Aorta (tissue), 4 donors: ENCODE measurements around the gene CSNK2A1. TPM values are rescaled to one million over a fixed set of nuclear protein-coding genes. Genes with fewer than 3 reads are reported as not detected.

Source experiments
- polyA plus RNA-seq, 2 donors: library from polyadenylated mRNA; stranded (reverse); fragments of 200-250 nt; gene quantifications; one replicate each; pipeline ENCODE4 v1.2.3, GENCODE V29; 2013
- total RNA-seq, 2 donors: library from RNA; stranded (reverse); fragmentation: NEBNext Ultra II Directional; extraction: Animal tissue kit (Norgen Biotek cat#: 25700); gene quantifications; one replicate each; pipeline ENCODE4 v1.2.1, GENCODE V29; 2021
- donor health status: healthy with polysubstance abuse.
- donor health status: Bipolar disorder and iron deficiency.
- donor health status: DM: no; HTN: no; CAD: no.
- donor health status: DM: yes; HTN: yes; CAD: no.

Gene CSNK2A1
- total and polyA plus RNA-seq, 4 donors = 23.4 to 98.2 (median 50.6) TPM

Other genes starting within 250 kb of the CSNK2A1 start
- gene ZCCHC3, start 246.2 kb downstream of the CSNK2A1 start, total RNA-seq = 10 to 100 TPM; 12.9 to 13.7 TPM
- 1 to 10 TPM; 7.7 to 9.3 TPM for gene ZCCHC3, start 246.2 kb downstream of the CSNK2A1 start, polyA plus RNA-seq
- 10 to 100 TPM in 1 of 2 donors, 1 to 10 TPM in 1; 6.1 to 12.5 TPM for gene SOX12, start 218.2 kb downstream of the CSNK2A1 start, total RNA-seq
- 1 to 10 TPM; 1.5 to 4.2 TPM for gene SOX12, start 218.2 kb downstream of the CSNK2A1 start, polyA plus RNA-seq
- 10 to 100 TPM; 31.0 to 38.0 TPM for gene NRSN2, start 196.7 kb downstream of the CSNK2A1 start, total RNA-seq
- gene NRSN2, start 196.7 kb downstream of the CSNK2A1 start, polyA plus RNA-seq = 10 to 100 TPM; 12.0 to 40.6 TPM
- gene TRIB3, start 163.0 kb downstream of the CSNK2A1 start, total RNA-seq = 1 to 10 TPM; 2.9 to 3.7 TPM
- 1 to 10 TPM; 2.0 to 3.1 TPM for gene TRIB3, start 163.0 kb downstream of the CSNK2A1 start, polyA plus RNA-seq
- 10 to 100 TPM; 52.8 to 70.0 TPM for gene RBCK1, start 135.5 kb downstream of the CSNK2A1 start, total RNA-seq
- gene RBCK1, start 135.5 kb downstream of the CSNK2A1 start, polyA plus RNA-seq = 100 to 1,000 TPM in 1 of 2 donors, 10 to 100 TPM in 1; 64.1 to 118 TPM
- 10 to 100 TPM; 27.2 to 39.1 TPM for gene TBC1D20, start 81.3 kb downstream of the CSNK2A1 start, total RNA-seq
- gene TBC1D20, start 81.3 kb downstream of the CSNK2A1 start, polyA plus RNA-seq = 10 to 100 TPM in 1 of 2 donors, 1 to 10 TPM in 1; 9.5 to 27.2 TPM
- 1 to 10 TPM in 1 of 2 donors, under 1 TPM in 1; 0.58 to 1.0 TPM for gene TCF15, start 66.5 kb upstream of the CSNK2A1 start, total RNA-seq
- gene TCF15, start 66.5 kb upstream of the CSNK2A1 start, polyA plus RNA-seq = not detected
- gene SRXN1, start 109.4 kb upstream of the CSNK2A1 start, total RNA-seq = 10 to 100 TPM; 17.7 to 18.5 TPM
- gene SRXN1, start 109.4 kb upstream of the CSNK2A1 start, polyA plus RNA-seq = 10 to 100 TPM; 12.5 to 20.2 TPM
- gene SCRT2, start 132.0 kb upstream of the CSNK2A1 start, total RNA-seq = not detected
- gene SCRT2, start 132.0 kb upstream of the CSNK2A1 start, polyA plus RNA-seq = not detected
- gene SLC52A3, start 224.7 kb upstream of the CSNK2A1 start, total RNA-seq = under 1 TPM; 0.69 to 0.78 TPM
- gene SLC52A3, start 224.7 kb upstream of the CSNK2A1 start, polyA plus RNA-seq = under 1 TPM in 1 of 2 donors, not detected in 1; 0.25 TPM